Activated CD8-positive, alpha-beta memory T cell treated with anti-CD3 and anti-CD28 coated beads, Interleukin-2, amount 50 U/mL, for 48 hours (primary cell): ENCODE results near the gene OGDH.

Experiments
- DNase-seq: peaks from one replicate; pipeline ENCODE4 v3.0.0-alpha.2; 2020

OGDH gene

GRCh38 chr7:44748948-44749731 is 142.7 kb downstream of the OGDH start:
- DNase-seq = peak; percentile 65

- no peak for DNase-seq
Measured at GRCh38 chr7:44749992-44750391, 143.6 kb downstream of the OGDH start.

DNA sequence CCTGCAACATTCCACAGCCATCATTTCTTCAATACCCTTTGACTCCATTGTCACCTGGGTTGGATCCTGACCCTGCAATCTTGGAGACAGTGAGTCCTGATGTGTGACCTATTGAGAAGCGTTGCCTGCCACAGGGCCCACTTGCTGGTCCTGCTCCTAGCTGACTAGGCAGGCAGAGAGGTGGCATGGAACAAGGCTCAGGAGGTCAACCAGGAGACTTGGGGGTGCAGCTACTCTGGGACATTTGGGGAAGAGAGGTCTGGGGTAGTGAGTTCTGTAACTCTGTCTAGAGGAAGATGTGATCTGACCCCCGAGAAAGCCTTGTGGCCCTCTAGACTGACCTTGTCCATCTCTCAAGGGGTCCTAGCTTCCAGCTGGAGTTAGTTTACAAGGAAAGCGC is 144.0 kb downstream of the OGDH start:
- no peak for DNase-seq

GRCh38 chr7:44750921-44751571 is 144.6 kb downstream of the OGDH start:
- no peak for DNase-seq

- no peak for DNase-seq
Measured at GRCh38 chr7:44752822-44753221, 146.4 kb downstream of the OGDH start.

- DNase-seq = no peak
Measured at GRCh38 chr7:44754802-44755697, 148.6 kb downstream of the OGDH start.

DNA sequence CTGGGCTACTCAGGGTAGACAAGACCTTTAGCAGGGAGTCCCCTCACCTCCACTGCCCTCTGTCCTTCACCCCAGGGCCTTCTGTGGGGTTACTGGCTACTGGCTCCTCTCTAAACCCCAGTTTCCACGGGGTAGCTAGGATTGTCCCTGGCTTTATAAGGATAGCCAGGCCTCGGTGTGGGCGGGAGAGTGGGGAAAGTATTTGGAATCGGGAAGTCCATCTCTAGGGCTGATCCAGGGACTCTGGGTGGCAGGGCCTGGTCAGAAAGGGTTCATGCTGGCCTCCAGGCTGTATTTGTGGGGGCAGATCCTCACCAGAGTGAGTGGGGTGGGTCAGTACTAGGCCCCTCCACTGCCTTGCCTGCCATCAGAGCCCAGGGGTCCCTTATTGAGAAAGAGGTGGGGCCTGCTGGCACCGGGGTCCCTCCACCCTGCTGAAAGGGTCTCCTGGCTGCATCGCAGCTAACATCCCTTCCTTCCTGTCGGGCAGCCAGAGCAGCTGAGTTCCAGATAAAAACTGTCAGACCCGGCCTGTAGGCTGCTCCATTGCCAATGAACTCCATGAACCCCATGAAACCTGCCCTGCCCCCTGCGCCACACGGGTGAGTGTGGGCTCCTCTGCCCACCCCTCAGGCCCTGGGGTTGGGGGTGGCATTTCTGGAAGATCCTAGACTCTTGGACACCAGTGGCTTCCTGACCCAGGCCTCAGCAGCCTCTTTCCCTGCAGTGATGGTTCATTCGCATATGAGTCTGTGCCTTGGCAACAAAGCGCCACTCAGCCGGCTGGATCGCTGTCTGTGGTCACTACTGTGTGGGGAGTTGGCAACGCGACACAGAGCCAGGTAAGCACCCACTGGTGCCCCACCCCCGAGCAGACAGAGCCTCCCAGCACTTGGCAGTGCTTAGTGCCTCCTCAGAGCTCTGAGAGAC is 149.5 kb downstream of the OGDH start:
- DNase-seq = no peak

DNA sequence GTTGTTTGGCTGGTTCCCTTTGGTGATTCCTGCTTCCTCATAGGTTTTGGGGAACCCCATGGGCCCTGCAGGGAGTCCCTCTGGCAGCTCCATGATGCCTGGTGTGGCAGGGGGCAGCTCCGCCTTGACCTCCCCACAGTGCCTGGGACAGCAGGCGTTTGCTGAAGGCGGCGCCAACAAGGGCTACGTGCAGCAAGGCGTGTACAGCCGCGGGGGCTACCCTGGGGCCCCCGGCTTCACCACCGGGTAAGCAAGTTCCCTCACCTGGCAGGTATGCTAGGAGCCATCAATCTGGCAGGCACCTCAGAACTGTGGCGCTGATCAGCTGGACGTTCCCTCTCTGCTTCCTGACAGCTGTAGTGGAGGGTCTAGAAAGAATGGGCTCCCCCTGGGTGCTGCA is 150.5 kb downstream of the OGDH start:
- no peak for DNase-seq

DNA sequence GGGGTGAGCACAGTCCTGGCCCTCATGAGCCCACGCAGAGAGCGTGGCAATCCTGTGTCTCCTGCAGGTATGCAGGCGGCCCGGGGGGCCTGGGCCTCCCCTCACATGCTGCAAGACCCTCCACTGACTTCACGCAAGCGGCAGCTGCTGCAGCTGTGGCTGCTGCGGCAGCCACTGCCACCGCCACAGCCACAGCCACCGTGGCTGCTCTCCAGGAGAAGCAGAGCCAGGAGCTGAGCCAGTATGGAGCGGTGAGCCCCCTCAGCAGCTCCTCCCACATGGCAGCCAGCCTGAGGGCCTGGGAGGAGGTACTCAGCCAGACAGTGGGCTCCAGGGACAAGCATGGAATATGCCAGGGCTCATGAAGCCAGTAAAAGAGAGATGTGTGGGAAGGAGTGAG is 150.9 kb downstream of the OGDH start:
- no peak for DNase-seq

DNA sequence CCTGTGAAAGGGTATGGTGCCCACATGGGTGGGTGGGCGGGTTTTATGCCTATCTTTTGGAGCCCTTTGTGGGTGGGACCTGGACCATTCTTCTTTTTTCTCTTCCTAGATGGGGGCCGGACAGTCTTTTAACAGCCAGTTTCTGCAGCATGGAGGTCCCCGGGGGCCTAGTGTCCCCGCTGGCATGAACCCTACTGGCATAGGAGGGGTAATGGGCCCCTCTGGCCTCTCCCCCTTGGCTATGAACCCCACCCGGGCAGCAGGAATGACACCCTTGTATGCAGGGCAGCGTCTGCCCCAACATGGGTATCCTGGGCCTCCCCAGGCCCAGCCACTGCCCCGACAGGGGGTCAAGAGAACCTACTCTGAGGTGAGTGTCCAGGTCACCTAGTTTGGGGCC is 151.3 kb downstream of the OGDH start:
- DNase-seq = no peak
